Activated naive CD8-positive, alpha-beta T cell (primary cell): ENCODE data around the gene FUT1.
"Not testable (repeated sequence)": the region's sequence is repeated elsewhere in the genome, so short reads cannot be mapped to it uniquely, and the experiment has no call there.

Source experiments
- H3K27ac Mint-ChIP-seq: one replicate; pipeline ENCODE4 v1.8.0; 2021; ENCODE audit warnings: mixed read lengths
- H3K27me3 Mint-ChIP-seq: one replicate; pipeline ENCODE4 v1.8.0; 2021; ENCODE audit warnings: mixed read lengths
- H3K36me3 Mint-ChIP-seq: one replicate; pipeline ENCODE4 v1.8.0; 2021; ENCODE audit warnings: mixed read lengths
- H3K4me1 Mint-ChIP-seq: one replicate; pipeline ENCODE4 v1.8.0; 2021; ENCODE audit warnings: low read depth, mixed read lengths
- H3K4me3 Mint-ChIP-seq: one replicate; pipeline ENCODE4 v1.8.0; 2021; ENCODE audit warnings: mild to moderate bottlenecking, mixed read lengths
- H3K9me3 Mint-ChIP-seq: one replicate; pipeline ENCODE4 v1.8.0; 2021; ENCODE audit warnings: low read depth, mixed read lengths

FUT1 gene

GRCh38 chr19:48718711-48719231 lies 33.7 kb downstream of the FUT1 start:
- Mint-ChIP-seq H3K4me1 (peaks cover 14% of the 10 kb centered on the region), H3K36me3 (no peaks in the 10 kb centered on the region), H3K27ac (no peak overlapping the region), H3K27me3 (no peaks in the 10 kb centered on the region), H3K9me3 (no peaks in the 10 kb centered on the region), H3K4me3 (no peak overlapping the region)

GRCh38 chr19:48718106-48718505 lies 34.3 kb downstream of the FUT1 start:
- not testable (repeated sequence) for H3K9me3 Mint-ChIP-seq, H3K27me3 Mint-ChIP-seq, H3K36me3 Mint-ChIP-seq, H3K4me3 Mint-ChIP-seq, H3K27ac Mint-ChIP-seq
- H3K4me1 Mint-ChIP-seq: peaks cover 15% of the 10 kb centered on the region

- Mint-ChIP-seq H3K36me3 (no peaks in the 10 kb centered on the region), H3K4me3 (peak overlapping the region; percentile 3), H3K9me3 (no peaks in the 10 kb centered on the region), H3K27me3 (no peaks in the 10 kb centered on the region), H3K27ac (no peak overlapping the region), H3K4me1 (peaks cover 18% of the 10 kb centered on the region)
These were observed 35.7 kb downstream of the FUT1 start for GRCh38 chr19:48716562-48717291.

GRCh38 chr19:48715681-48716171 lies 36.7 kb downstream of the FUT1 start:
- Mint-ChIP-seq H3K27me3 (no peaks in the 10 kb centered on the region), H3K4me3 (no peak overlapping the region), H3K27ac (no peak overlapping the region), H3K9me3 (no peaks in the 10 kb centered on the region), H3K36me3 (peaks cover 2% of the 10 kb centered on the region), H3K4me1 (peaks cover 18% of the 10 kb centered on the region)

GRCh38 chr19:48714759-48715675 lies 37.4 kb downstream of the FUT1 start:
- Mint-ChIP-seq H3K4me1 (peaks cover 15% of the 10 kb centered on the region), H3K36me3 (peaks cover 2% of the 10 kb centered on the region), H3K9me3 (no peaks in the 10 kb centered on the region), H3K27me3 (no peaks in the 10 kb centered on the region), H3K27ac (peak overlapping the region; percentile 73), H3K4me3 (peak overlapping the region; percentile 80)

- Mint-ChIP-seq H3K27me3 (no peaks in the 10 kb centered on the region), H3K27ac (peak overlapping the region; percentile 73), H3K4me3 (peak overlapping the region; percentile 88), H3K4me1 (peaks cover 15% of the 10 kb centered on the region), H3K36me3 (peaks cover 2% of the 10 kb centered on the region), H3K9me3 (no peaks in the 10 kb centered on the region)
These were observed 38.3 kb downstream of the FUT1 start for GRCh38 chr19:48713864-48714755.

- H3K9me3 Mint-ChIP-seq: no peaks in the 10 kb centered on the region
- peaks cover 15% of the 10 kb centered on the region for H3K4me1 Mint-ChIP-seq
- H3K27me3 Mint-ChIP-seq: no peaks in the 10 kb centered on the region
- H3K4me3 Mint-ChIP-seq: peak overlapping the region; percentile 88
- H3K27ac Mint-ChIP-seq: no peak overlapping the region
- H3K36me3 Mint-ChIP-seq: peaks cover 2% of the 10 kb centered on the region
These were observed 39.2 kb downstream of the FUT1 start for GRCh38 chr19:48713041-48713863.

- peaks cover 5% of the 10 kb centered on the region for H3K36me3 Mint-ChIP-seq
- no peaks in the 10 kb centered on the region for H3K9me3 Mint-ChIP-seq
- H3K27ac Mint-ChIP-seq: no peak overlapping the region
- peaks cover 15% of the 10 kb centered on the region for H3K4me1 Mint-ChIP-seq
- no peaks in the 10 kb centered on the region for H3K27me3 Mint-ChIP-seq
- no peak overlapping the region for H3K4me3 Mint-ChIP-seq
These were observed 41.3 kb downstream of the FUT1 start for GRCh38 chr19:48711106-48711662.

GRCh38 chr19:48708471-48708870 lies 44.0 kb downstream of the FUT1 start:
- Mint-ChIP-seq H3K9me3 (no peaks in the 10 kb centered on the region), H3K4me3 (no peak overlapping the region), H3K4me1 (peaks cover 7% of the 10 kb centered on the region), H3K27ac (no peak overlapping the region), H3K36me3 (peaks cover 9% of the 10 kb centered on the region), H3K27me3 (no peaks in the 10 kb centered on the region)

GRCh38 chr19:48705431-48705830 lies 47.0 kb downstream of the FUT1 start:
- Mint-ChIP-seq H3K4me3 (no peak overlapping the region), H3K9me3 (no peaks in the 10 kb centered on the region), H3K4me1 (no peaks in the 10 kb centered on the region), H3K36me3 (peaks cover 14% of the 10 kb centered on the region), H3K27ac (no peak overlapping the region), H3K27me3 (no peaks in the 10 kb centered on the region)

- no peak overlapping the region for H3K27ac Mint-ChIP-seq
- H3K4me1 Mint-ChIP-seq: no peaks in the 10 kb centered on the region
- H3K27me3 Mint-ChIP-seq: no peaks in the 10 kb centered on the region
- no peak overlapping the region for H3K4me3 Mint-ChIP-seq
- peaks cover 14% of the 10 kb centered on the region for H3K36me3 Mint-ChIP-seq
- H3K9me3 Mint-ChIP-seq: no peaks in the 10 kb centered on the region
These were observed 49.1 kb downstream of the FUT1 start for GRCh38 chr19:48703316-48703715.

- no peaks in the 10 kb centered on the region for H3K4me1 Mint-ChIP-seq
- no peak overlapping the region for H3K27ac Mint-ChIP-seq
- no peaks in the 10 kb centered on the region for H3K9me3 Mint-ChIP-seq
- peaks cover 14% of the 10 kb centered on the region for H3K36me3 Mint-ChIP-seq
- H3K4me3 Mint-ChIP-seq: no peak overlapping the region
- no peaks in the 10 kb centered on the region for H3K27me3 Mint-ChIP-seq
These were observed 49.7 kb downstream of the FUT1 start for GRCh38 chr19:48702701-48703100.

GRCh38 chr19:48698046-48698445 lies 54.4 kb downstream of the FUT1 start:
- no peak overlapping the region for H3K27ac Mint-ChIP-seq
- peaks cover 3% of the 10 kb centered on the region for H3K27me3 Mint-ChIP-seq
- H3K9me3 Mint-ChIP-seq: no peaks in the 10 kb centered on the region
- H3K4me1 Mint-ChIP-seq: peaks cover 7% of the 10 kb centered on the region
- no peak overlapping the region for H3K4me3 Mint-ChIP-seq
- peaks cover 7% of the 10 kb centered on the region for H3K36me3 Mint-ChIP-seq
